22Rv1 (cell line): ENCODE results near the gene PTCH1.

Source experiments
- H3K27ac ChIP-seq: fragments of 450-650 bp; 2 replicates; pipeline ENCODE4 v1.5.1; 2017
- ZFX ChIP-seq: fragments of 450-650 bp; IDR thresholded peaks from 2 replicates; pipeline ENCODE4 v1.6.1; 2017; ENCODE audit warnings: antibody characterized with exemption, borderline replicate concordance
- TF ChIP-seq, protein P1 (sequence below): fragments of 450-650 bp; IDR thresholded peaks from 2 replicates; pipeline ENCODE4 v1.5.1; 2017; ENCODE audit warnings: mild to moderate bottlenecking

PTCH1 gene

DNA sequence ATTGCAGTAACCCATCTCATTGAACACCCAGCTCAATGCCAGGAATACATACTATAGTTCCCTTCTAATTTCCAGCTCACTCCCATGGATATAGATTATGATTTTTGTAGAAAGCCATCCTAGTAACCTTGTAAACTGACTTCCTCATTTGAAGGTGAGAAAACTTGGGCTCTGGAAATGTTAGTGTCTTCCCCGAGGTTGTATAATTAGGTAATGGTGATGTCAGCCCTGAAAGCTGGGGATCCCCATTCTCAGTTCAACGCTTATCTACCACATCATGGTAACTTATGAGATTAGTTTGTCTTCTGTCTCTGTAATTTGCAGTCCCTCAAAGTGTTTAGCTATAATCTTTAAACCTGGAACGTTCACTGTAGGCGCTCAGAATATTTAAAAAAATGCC, 34.6 kb upstream of the PTCH1 start:
- TF ChIP-seq, protein P1, sequence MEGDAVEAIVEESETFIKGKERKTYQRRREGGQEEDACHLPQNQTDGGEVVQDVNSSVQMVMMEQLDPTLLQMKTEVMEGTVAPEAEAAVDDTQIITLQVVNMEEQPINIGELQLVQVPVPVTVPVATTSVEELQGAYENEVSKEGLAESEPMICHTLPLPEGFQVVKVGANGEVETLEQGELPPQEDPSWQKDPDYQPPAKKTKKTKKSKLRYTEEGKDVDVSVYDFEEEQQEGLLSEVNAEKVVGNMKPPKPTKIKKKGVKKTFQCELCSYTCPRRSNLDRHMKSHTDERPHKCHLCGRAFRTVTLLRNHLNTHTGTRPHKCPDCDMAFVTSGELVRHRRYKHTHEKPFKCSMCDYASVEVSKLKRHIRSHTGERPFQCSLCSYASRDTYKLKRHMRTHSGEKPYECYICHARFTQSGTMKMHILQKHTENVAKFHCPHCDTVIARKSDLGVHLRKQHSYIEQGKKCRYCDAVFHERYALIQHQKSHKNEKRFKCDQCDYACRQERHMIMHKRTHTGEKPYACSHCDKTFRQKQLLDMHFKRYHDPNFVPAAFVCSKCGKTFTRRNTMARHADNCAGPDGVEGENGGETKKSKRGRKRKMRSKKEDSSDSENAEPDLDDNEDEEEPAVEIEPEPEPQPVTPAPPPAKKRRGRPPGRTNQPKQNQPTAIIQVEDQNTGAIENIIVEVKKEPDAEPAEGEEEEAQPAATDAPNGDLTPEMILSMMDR = no peak
- TF ChIP-seq ZFX = no peak
- no peak overlapping the region for H3K27ac ChIP-seq

DNA sequence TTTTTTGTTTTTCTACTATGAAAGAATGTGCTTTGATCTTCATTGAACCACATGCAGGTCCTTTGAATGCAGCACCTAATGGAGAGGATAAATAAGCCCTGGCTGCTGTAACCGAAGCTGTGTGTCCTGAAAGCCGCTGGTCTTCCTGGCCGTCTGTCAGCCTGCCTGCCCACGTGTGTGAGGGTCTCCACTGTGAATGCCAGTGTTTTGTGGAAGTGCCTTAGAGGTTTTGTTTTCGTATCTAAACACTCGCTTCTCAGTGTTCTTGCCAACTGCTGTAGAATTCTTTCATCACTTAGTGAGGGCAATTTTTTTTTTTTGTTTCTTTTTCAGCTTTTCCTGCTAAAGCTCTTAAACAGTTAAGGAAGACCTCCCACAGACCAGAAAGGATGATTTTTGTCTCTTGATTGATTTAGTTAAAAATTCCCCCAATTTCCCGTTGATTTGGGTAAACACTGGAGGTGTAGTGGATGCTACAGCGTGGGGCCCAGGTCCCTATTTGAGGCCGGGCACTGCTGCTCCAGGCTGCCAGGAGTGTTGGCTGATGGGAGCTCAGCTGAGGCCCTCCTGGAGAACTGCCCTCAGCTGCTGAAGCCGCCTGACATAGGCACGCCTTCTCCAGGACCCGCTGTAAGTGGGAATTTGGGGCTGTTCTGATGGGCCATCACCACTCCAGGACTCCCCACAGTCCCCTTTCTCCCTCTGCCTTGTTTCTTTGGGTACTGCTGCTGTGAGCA, 29.2 kb upstream of the PTCH1 start:
- H3K27ac ChIP-seq = no peak overlapping the region
- TF ChIP-seq, protein P1 = no peak
- no peak for TF ChIP-seq ZFX

DNA sequence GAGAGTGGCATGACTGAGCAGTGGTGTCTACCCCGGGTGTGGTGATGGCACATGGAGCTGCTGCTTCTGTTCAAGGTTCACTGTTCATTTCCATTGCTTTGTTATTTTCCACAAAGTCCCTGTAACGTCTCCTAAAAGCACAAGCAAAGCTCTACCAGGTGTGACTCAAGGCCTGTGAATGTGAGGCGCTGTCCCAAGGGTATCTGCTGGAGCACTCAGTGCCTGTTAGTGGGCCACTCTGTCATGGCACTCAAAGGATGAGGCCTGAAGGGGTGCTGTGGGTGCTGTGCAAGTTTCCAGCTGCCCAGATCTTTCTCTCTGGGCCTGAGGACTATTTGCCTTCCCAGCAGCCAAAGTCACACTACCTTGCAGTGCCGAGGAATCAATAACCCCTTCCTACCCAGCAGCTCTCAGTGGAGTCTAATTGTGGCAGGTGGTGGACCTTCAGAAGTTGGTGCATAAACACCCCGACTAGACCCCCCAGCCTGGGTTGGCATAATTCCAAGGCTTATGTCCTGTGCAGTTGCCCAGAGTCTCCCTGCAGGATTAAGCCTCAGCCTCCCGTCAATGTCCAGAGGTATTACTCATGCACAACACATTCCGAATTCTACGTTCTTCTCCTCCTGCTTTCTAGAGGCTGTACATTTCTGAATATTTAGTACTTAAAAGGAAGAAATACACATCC, 17.4 kb upstream of the PTCH1 start:
- H3K27ac ChIP-seq = no peak overlapping the region
- TF ChIP-seq, protein P1 = no peak
- TF ChIP-seq ZFX = no peak

DNA sequence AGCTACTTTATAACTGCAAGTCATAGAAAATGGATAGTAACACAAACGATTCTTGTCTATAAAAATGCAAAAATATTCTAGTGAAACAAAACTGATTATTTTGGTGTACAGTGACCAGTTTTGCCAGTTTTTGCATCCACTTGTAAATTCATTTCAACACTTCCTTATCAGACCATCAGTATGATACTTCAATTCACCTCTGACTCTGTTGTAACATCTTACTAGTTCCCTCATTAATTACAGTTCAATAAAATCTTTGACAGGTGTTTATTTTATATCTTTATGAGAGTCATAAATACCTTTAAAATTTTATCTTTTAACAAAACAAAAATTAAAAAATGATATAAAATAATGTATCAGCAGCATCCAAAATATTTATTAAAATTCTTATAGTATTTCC, 13.1 kb upstream of the PTCH1 start:
- no peak overlapping the region for H3K27ac ChIP-seq
- TF ChIP-seq, protein P1 = no peak
- TF ChIP-seq ZFX = no peak

DNA sequence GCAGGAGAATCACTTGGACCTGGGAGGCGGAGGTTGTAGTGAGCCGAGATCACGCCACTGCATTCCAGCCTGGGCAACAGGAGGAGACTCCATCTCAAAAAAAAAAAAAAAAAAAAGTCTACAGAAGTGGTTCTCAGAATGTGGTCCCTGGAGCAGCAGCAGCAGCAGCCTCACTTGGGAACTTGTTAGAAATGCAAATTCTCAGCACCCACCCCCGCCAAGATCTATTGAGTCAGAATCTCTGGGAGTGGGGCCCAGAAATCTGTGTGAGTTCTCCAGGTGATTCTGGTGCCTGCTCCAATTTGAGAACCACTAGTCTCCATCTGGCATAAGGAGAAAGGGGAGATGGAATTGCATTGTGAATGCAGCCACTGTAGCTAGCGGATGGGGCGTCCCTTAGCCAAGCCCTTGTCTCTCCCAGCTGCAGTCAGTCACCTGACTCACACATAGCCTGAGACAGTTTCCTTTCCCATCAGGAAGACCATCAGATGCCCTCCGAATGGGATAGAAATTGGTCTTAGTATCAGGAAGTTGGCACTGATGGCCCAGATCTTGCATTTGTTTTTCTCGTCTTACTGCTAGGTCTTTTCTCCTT, 12.2 kb upstream of the PTCH1 start:
- TF ChIP-seq, protein P1 = no peak
- no peak for TF ChIP-seq ZFX

DNA sequence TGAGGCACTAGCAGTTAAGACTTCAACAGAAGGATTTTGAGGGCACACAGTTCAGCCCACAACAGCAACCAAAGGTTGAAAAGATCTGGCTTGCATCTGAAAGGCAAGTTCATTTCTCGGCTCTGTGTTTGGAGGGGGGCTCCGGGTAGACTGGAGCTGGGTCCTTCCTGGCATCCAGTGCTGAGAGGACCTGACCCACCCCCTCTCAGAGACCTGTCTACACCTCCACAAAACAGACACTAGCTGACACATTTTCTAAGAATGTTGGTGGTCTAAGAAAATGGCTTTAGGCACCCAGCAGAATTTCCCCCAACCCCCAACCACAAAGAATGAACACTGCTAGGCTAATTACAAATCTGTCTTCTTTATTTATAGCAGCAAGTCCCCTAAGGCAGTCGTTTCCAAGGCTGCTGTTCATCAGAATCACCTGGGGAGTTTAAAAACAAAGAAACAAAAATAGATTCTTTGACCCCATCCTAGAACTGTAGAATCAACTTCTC, 6.2 kb upstream of the PTCH1 start:
- H3K27ac ChIP-seq = no peak overlapping the region
- no peak for TF ChIP-seq ZFX
- TF ChIP-seq, protein P1 = no peak

More for the DNA sequence above, 12.2 kb upstream of the PTCH1 start:
- H3K27ac ChIP-seq = no peak overlapping the region
